AG10803 (cell line): ENCODE data around the gene EIF4G1.

Experiments used
- DNase-seq: peaks from one replicate; pipeline ENCODE4 v3.0.0; 2010; ENCODE audit warnings: low read depth
- H3K4me3 ChIP-seq: 2 replicates; pipeline ENCODE4 v1.5.1; 2011; ENCODE audit warnings: mild to moderate bottlenecking, low read length, control low read depth
- TF ChIP-seq, protein P1 (sequence below): conservative IDR thresholded peaks from 2 replicates; pipeline ENCODE4 v1.5.1; 2011; ENCODE audit warnings: mild to moderate bottlenecking, low read length, control low read depth, inconsistent platforms

EIF4G1 gene

DNA sequence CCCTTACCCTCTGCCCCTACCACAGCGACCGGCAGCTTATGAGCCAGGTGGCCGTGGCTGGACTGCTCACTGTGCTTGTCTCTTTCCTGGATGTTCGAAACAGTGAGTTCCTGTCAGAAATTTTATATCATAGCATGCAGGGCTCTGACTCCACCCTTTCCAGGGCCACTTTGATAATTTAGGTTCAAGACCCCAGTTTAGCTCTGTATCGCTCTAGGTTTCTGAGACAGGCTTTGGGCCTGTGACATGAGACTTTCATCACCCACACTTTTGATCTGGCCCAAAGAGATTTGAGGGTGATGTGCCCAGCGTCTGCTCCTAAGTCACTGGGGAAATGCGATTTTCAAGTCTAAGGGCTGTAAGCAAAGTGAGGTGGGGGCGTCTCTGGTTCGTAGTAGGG lies 6.5 kb upstream of the EIF4G1 start:
- DNase-seq: no peak
- no peak overlapping the region for H3K4me3 ChIP-seq
- TF ChIP-seq, protein P1, sequence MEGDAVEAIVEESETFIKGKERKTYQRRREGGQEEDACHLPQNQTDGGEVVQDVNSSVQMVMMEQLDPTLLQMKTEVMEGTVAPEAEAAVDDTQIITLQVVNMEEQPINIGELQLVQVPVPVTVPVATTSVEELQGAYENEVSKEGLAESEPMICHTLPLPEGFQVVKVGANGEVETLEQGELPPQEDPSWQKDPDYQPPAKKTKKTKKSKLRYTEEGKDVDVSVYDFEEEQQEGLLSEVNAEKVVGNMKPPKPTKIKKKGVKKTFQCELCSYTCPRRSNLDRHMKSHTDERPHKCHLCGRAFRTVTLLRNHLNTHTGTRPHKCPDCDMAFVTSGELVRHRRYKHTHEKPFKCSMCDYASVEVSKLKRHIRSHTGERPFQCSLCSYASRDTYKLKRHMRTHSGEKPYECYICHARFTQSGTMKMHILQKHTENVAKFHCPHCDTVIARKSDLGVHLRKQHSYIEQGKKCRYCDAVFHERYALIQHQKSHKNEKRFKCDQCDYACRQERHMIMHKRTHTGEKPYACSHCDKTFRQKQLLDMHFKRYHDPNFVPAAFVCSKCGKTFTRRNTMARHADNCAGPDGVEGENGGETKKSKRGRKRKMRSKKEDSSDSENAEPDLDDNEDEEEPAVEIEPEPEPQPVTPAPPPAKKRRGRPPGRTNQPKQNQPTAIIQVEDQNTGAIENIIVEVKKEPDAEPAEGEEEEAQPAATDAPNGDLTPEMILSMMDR: no peak

DNA sequence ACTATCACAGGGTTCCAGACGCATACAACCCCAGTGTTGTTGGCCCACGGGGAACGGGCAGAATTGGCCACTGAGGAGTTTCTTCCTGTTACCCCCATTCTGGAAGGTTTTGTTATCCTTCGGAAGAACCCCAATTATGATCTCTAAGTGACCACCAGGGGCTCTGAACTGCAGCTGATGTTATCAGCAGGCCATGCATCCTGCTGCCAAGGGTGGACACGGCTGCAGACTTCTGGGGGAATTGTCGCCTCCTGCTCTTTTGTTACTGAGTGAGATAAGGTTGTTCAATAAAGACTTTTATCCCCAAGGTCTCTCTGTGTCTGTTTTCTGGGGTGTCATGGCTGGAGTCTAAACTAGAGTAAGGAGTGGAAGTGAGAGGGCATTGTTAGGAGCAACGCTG lies 5.7 kb upstream of the EIF4G1 start:
- TF ChIP-seq, protein P1: no peak
- DNase-seq: no peak
- no peak overlapping the region for H3K4me3 ChIP-seq

DNA sequence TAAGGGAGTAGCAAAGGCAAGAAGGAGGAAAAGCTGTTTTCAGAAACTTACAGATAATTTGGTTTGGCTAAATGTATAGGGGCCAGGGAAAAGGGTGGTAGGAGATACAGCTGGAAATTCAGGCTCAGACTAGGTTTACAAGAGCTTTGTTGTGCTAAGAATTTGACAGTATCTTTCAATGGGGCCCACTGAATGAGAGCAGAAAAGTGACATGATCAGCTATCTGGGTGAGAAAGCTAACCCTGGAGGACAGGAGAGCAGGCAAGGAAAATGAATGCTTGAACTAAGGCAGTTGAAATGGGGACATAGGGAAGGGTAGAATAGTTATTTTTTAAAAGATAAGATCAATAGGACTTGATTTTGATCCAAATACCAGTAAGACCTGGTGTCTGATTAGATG lies 2.8 kb upstream of the EIF4G1 start:
- no peak overlapping the region for H3K4me3 ChIP-seq
- TF ChIP-seq, protein P1: no peak

DNA sequence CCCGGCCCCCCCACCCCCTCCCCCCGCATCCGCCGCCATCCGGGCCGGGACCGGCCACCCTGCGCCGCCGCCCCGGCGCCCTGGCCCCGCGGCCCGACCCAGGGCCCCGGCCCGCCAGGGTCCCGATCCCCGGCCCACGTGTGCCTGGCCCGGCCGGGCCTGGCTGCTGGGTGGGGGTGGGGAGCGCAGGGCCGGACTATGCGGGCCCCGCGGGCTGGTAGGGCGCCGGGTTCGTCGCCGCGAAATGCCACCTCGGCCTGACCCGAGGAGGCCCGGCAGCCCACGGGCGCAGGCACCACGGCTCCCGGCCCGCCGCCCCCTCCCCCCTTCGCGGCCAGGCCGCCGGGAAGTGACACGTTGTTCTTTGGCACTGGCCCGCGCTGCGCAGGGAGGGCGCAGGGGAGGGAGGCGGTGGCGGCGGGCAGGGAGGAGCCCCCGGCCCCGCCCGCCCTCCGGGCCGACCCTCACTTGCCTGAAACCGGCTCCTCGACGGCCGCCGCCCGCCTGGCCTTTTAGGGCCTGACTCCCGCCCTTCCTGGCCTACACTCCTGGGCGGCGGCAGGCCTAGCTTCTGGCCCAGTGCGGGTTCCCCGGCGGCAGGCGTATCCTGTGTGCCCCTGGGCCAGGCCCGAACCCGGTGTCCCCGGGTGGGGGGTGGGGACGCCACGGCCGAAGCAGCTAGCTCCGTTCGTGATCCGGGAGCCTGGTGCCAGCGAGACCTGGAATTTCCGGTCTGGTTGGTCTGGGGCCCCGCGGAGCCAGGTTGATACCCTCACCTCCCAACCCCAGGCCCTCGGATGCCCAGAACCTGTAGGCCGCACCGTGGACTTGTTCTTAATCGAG lies 515 bp downstream of the EIF4G1 start:
- TF ChIP-seq, protein P1: no peak
- peak; percentile 86 for DNase-seq
- H3K4me3 ChIP-seq: peak overlapping the region; percentile 90

More for the DNA sequence above, 2.8 kb upstream of the EIF4G1 start:
- no peak for DNase-seq

DNA sequence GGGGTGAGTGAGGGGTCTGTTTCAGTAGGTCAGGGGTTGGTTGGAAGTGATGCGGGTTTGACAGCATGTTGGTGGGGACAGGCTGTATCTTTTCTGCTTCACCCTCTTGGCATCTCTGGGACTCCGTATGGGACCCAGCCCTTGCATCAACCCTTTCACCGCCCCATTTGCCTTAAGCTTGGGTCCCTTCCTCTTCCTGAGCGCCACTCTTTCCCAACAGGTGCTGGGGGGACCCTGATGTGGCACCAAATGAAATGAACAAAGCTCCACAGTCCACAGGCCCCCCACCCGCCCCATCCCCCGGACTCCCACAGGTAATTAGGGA lies 1.1 kb downstream of the EIF4G1 start:
- TF ChIP-seq, protein P1: no peak
- no peak for DNase-seq
- H3K4me3 ChIP-seq: peak overlapping the region; percentile 90

DNA sequence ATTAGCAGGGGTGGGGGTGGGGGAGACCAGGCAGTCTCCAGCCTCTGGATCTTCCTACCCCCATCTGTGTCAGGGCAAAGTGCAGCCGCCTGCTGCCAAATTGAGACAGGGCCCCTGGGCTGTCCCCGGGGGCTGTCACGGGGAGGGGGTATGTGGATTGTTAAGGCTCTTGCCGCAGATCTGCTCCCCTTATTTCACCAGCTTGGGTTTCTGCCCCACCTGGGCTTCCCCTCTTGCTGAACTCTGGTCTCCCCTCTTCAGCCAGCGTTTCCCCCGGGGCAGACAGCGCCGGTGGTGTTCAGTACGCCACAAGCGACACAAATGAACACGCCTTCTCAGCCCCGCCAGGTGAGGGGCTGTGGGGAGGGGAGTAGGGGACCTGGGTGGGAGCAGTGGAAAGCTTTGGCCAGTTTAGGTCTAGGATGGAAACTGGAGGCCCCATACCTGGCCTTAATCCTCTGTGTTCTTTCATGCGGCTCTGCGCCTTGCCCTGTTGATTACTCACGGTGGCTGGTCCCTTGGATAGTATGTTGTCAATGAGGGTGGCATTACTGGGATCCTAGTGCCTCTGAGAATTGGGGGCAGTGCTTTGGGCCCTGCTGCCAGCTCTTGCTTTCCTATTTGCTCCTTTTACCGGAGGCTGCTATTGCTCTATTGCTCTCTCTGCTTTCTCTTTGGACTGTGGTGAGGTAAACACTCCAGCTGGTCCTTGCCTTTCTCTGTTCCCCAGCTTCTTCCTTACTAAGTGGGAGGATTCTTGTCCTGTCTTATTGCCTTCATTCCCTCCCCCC lies 1.7 kb downstream of the EIF4G1 start:
- TF ChIP-seq, protein P1: no peak
- DNase-seq: peak; percentile 16
- peak overlapping the region; percentile 90 for H3K4me3 ChIP-seq

DNA sequence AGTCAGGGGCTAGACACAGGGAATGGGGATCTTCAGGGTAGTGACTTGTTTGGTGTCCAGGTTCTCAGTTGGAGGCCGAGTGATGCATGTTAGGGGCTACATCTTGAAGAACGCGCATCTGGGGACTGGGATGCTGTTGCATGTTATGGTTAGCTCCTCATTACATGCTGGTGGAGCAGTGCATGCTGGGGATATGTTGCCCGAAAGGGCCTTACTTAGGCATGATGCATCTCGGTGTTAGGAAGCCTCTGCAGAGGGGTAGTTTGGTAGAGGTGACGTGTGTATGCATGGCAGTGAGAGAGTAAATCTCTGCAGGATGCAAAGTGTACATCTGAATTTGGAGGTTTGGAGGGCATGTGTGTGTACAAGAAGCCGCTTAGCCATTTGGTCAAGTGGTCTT lies 2.4 kb downstream of the EIF4G1 start:
- H3K4me3 ChIP-seq: peak overlapping the region; percentile 90
- DNase-seq: no peak
- TF ChIP-seq, protein P1: no peak
